AG20443 (cell line): Measurements from ENCODE around the gene HSPA14.
"Not testable (repeated sequence)": the region's sequence is repeated elsewhere in the genome, so short reads cannot be mapped to it uniquely, and the experiment has no call there.

Experiments
- DNase-seq: peaks from one replicate; pipeline ENCODE4 v3.0.0; 2012; ENCODE audit warnings: low spot score, mixed read lengths

The HSPA14 gene, protein sequence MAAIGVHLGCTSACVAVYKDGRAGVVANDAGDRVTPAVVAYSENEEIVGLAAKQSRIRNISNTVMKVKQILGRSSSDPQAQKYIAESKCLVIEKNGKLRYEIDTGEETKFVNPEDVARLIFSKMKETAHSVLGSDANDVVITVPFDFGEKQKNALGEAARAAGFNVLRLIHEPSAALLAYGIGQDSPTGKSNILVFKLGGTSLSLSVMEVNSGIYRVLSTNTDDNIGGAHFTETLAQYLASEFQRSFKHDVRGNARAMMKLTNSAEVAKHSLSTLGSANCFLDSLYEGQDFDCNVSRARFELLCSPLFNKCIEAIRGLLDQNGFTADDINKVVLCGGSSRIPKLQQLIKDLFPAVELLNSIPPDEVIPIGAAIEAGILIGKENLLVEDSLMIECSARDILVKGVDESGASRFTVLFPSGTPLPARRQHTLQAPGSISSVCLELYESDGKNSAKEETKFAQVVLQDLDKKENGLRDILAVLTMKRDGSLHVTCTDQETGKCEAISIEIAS

GRCh38 chr10:14837757-14838581 is at the start of gene HSPA14, which contains the start of the genes CDNF and MSANTD7:
HSPA14 (plus strand) TSS chr10:14838306; CDS start chr10:14838403, 97 bp downstream.
CDNF (minus strand) TSS chr10:14838037; CDS start chr10:14837946, 91 bp downstream.
MSANTD7 (plus strand) TSS chr10:14838306; CDS start chr10:14842285, 3,979 bp downstream.
- DNase-seq = peak; percentile 99

DNA sequence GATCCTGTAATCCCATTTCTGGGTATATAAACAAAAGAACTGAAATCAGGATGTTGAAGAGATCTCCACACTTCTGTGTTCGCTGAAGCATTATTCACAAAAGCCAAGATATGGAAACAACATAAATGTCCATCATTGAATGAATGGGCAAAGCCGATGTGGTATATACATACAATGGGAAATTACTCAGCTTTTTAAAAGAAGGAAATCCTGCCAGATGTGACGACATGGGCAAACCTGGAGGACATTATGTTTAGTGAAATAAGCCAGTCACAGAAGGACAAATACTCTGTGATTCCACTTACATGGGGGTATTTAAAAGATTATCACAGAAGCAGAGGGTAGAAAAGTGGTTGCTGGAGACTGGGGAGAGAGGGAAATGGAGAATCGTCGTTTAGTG is 39.5 kb upstream of the HSPA14 start:
- no peak for DNase-seq

GRCh38 chr10:14800397-14800796 is 37.7 kb upstream of the HSPA14 start:
- DNase-seq = no peak

DNA sequence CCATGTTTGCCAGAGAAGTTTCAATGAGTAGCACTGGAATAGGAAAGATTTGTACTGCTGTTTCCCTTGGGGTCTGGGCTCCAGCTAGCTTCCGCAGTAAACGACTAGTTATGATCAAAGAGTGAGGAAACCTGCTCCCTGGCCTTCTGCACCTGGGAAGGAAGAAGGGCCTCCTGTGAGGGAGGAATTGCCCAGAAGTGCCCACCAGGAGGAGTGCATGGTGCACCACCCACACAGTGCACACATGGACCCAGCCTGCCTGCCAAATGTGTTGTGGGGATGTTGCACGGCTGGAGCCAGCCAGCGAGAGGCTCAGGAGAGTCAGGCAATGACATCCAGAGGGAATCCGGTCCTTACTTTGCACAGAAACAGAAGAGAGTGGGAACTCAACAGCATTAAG is 36.4 kb upstream of the HSPA14 start:
- DNase-seq = peak; percentile 26

- DNase-seq = no peak
These were observed 34.3 kb upstream of the HSPA14 start for GRCh38 chr10:14803827-14804226.

DNA sequence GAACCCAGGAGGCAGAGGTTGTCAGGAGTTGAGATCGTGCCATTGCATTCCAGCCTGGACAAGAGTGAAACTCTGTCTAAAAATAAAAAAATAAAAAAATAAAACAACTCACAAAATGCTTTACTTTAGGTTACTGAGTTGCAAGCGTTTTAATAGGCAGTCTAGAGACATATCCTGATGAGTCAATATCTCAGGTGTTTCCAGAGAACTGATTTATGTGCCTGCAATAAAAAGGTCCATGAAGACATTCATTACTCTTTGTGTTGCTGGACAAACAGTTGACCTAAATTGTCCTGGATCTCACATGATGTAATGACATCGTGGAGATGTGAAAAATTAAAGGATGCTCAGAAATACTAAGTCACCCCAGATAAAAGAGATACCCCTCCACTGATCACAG is 31.8 kb upstream of the HSPA14 start:
- no peak for DNase-seq

DNA sequence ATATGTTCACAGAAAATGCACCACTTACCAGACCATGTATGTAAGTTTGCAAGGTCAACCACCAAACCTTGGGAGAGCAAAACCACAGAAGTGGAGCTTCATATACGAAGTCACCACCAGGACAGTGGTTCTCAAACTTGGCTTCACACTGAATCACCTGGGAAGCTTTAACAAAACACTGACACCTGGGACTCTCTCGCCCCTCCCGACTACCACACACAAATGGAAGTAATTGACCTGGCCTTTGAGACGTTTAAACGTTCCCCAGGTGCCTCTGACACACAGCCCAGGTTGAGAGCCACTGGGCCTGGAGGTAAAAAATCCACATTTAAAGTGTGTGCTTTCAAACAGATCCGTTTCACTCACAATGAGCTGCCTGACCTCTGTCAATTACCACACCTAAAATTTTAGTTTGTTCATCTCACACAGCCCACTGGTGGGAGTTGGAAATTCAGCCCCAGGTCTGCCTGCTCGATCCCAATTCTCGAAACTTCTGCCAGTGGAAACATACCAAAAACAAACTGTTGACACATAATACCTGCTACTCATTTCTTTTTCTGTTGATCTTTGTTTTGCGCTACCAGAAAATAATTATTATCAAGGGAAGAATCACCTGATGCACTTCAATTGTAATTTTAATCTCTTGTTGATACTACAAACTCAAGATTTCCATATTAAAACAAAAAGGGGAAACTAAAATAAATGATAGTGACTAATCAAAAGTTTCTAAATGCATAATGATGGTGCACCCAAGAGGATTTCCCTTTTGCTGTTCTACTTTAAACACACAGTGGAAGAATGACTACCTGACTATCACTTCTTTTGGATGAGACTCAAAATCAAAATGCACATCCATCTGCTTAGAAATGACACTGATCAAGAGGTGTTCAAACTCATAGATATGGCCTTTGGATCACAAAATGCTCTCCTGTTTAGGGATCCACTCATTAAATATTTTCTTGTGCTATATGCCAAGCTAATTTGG is 26.8 kb upstream of the HSPA14 start:
- no peak for DNase-seq

- DNase-seq = no peak
These were observed 25.8 kb upstream of the HSPA14 start for GRCh38 chr10:14812271-14812670.

- DNase-seq = no peak
These were observed 22.4 kb upstream of the HSPA14 start for GRCh38 chr10:14815681-14816080.

DNA sequence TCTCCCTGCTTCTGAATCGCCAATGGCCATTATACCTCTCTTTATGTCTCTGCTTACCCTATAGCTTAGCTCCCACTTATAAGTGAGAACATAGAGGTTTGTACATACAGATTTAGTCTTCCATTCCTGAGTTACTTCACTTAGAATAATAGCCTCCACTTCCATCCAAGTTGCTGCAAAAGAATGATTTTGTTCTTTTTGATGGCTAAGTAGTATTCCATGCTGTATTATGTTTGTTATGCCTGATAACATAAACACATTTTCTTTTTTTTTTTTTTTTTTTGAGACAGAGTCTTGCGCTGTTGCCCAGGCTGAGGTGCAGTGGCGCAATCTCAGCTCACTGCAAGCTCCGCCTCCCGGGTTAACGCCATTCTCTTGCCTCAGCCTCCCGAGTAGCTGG is 21.4 kb upstream of the HSPA14 start:
- not testable (repeated sequence) for DNase-seq

GRCh38 chr10:14820010-14820774 is 17.9 kb upstream of the HSPA14 start:
- DNase-seq = peak; percentile 82

- DNase-seq = no peak
These were observed 17.3 kb upstream of the HSPA14 start for GRCh38 chr10:14820775-14821154.

- no peak for DNase-seq
These were observed 16.3 kb upstream of the HSPA14 start for GRCh38 chr10:14821635-14822375.

GRCh38 chr10:14822879-14823755 is 15.0 kb upstream of the HSPA14 start:
- peak; percentile 69 for DNase-seq

DNA sequence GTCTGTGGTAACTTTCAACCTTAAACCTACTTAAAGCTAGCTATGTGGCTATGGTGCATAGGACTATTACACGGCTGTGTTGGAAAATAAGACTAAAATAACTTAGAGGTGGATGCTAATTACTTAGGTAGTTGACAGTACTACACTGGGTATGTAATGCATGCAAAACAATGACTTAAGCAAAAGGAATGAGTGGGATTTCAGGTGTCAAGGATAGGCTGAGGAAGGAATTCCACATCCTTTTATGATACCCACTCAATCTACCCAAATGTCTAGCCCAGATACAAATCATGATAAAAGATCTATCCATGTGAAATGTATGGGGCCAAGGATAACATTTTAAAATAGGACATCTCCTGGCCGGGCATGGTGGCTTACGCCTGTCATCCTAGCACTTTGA is 14.1 kb upstream of the HSPA14 start:
- DNase-seq = no peak

- DNase-seq = no peak
These were observed 11.9 kb upstream of the HSPA14 start for GRCh38 chr10:14826076-14826829.

- no peak for DNase-seq
These were observed 5.0 kb upstream of the HSPA14 start for GRCh38 chr10:14833106-14833505.

DNA sequence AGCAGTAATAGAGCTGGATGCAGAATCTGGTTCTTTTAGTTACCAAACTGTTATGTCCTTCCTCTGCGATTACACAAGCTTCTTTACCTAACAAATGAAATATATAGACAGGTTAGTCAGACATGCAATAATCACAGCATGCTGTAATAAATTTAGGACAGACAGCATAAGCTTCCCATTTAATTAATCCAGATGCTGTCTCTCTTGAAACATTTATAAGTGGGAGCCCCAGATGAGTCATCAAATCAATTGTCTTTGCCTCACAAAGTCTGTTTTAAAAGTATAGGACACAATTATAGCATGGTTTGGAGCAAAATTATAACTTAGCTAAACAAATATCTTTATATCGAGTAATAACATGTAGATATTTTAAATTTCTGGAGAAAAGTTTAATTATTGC is 1.9 kb upstream of the HSPA14 start:
- DNase-seq = no peak
